HG02678 (cell line): ENCODE data around the gene WDR1.
A peak's percentile ranks its signal among the peaks of the same experiment; 100 is the strongest.

ENCODE experiments used
- ATAC-seq: cut with Tn5 transposase; IDR thresholded peaks from one replicate; pipeline ENCODE4 v1.9.1; 2021; ENCODE audit warnings: mild to moderate bottlenecking, moderate library complexity; ENCODE audit not compliant: unreplicated experiment

WDR1 gene

DNA sequence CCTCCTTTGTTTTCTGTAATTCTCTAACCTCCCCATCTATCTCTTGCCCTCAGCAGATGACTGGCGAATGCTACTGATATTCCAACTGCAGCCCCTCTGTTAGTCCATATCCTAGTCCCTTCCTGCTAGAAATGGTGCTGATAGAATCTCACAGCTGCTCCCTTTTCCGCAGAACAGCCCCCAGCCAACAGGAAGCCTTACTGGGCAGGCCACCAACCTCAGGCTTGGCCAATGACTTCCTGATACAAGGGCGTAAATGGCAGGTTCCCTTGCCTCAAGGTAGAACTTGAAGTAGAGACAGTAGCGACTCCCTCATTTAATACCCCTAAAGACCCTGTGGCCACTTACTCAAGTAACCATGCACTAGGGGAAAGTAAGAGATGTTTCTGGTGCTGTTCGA lies 68.6 kb downstream of the WDR1 start:
- no peak for ATAC-seq

DNA sequence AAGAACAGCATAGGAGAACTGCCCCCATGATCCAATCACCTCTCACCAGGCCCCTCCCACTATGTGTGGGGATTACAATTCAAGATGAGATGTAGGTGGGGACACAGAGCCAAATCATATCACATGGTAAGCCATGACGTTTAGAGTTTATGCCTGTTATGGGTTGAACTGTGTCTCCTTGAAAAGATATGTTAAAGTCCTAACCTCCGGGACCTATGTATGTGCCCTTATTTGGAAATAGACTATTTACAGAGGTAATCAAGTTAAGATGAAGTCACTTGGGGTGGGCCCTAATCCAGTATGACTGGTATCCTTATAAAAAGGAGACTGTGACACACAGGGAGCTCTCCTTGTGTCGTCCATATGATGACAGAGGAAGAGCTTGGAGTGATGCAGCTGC lies 70.1 kb downstream of the WDR1 start:
- no peak for ATAC-seq

DNA sequence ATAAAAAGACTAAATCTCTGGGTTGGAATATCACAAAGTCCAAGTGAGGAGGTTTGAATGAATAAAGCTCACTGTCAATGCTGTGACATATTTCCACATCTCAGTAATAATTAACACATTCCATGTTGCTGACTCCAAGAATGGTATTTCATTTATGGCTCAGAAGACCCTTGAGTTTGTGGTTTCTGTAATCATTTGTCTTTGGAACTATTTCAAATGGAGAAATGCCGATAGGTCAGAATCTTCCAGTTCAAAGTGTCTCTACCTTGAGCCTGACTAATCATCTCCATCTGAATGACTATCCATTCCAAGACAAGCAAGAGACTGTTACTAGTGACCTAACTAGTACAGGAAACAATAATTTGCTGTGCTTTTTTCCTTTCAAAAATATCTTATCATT lies 71.1 kb downstream of the WDR1 start:
- ATAC-seq, result no peak

- no peak for ATAC-seq
Observed at GRCh38 chr4:10041036-10041435, 75.6 kb downstream of the WDR1 start.

DNA sequence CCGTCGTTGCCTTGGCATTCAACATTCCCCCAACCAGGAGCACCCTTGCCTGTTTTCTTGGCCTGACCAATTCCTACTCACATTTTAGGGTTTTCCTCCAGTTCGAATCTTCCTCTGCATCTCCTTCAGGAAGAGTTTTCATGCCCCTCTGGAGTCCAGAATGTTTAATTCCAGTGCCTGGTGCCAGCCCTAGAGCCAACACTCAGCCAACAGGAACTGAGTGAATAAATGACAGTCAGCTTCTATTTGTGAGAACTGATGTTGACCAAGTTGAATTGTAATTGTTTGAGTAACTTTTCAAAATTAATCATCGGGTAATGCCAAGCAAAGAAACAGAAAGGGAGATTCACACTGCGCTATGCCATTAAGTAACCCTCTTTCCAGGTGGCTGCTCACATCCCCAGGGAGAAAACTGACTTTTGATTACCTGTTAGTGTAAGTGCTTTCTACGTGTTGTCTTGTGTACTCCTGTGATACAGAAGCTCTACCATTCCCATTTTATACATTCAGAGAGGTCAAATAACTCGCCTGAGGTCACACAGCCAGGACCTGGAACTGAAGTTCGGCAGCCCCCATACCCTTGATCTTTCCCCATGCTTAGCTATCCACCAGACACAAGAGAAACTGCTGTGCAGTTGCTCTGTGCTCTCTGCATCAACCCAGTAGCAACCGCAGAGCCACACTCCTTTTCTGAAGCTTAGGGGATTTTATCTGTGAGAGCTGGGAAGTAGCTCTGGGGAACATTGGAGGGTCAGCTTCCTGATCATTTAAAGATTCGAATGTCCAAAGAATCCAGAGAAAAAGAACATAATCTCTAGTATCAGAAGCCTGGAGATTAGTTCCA lies 76.3 kb downstream of the WDR1 start:
- no peak for ATAC-seq

DNA sequence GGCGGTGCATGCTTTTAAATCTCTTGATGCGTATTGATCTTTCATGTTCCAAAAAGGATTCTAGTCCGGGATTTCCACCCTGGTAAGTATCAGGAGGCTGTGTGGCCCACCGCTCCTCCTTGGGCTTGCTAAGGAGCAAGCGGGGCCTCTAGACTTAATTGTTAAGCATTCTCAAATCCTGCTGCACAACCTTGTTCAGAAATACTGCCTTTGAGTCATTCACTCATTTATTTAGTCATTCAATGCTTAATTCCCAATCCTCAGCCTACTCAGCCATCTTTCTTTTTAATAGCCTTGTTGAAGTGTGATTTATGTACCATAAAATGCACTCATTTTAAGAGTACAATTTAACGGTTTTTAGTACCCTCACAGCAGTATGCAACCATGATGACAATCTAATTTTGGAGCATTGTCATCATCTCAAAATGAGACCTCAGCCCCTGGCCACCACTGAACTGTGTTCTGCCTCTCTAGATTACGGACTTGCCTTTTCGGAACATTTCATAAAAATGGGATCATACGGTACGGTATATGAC lies 79.7 kb downstream of the WDR1 start:
- ATAC-seq, result no peak

GRCh38 chr4:10035130-10035529 lies 81.5 kb downstream of the WDR1 start:
- no peak for ATAC-seq

DNA sequence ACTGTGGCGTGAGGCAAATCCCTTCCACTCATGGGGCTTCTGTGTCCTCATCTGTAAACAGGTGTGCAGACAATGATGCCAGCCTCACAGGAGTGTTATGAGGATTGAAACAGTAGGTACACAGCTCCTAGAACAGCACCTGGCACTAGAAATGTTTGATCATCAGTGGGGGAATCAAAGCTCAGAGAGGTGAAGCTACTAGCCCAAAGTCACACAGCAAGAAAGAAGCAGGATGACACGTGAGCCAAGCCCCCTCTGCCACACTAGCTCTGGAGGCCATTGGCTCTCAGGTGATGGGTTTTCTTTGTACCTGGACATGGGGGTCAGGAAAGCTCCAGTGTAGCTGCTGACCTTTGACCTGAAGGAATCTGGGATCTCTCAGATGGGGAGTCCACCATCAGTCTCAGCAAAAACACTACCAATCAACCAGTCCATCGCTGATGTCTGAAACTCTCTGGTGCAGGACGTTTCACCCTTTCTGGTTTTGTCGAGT lies 81.9 kb downstream of the WDR1 start:
- ATAC-seq, result no peak

- ATAC-seq, result no peak
Observed at GRCh38 chr4:10034136-10034535, 82.5 kb downstream of the WDR1 start.

DNA sequence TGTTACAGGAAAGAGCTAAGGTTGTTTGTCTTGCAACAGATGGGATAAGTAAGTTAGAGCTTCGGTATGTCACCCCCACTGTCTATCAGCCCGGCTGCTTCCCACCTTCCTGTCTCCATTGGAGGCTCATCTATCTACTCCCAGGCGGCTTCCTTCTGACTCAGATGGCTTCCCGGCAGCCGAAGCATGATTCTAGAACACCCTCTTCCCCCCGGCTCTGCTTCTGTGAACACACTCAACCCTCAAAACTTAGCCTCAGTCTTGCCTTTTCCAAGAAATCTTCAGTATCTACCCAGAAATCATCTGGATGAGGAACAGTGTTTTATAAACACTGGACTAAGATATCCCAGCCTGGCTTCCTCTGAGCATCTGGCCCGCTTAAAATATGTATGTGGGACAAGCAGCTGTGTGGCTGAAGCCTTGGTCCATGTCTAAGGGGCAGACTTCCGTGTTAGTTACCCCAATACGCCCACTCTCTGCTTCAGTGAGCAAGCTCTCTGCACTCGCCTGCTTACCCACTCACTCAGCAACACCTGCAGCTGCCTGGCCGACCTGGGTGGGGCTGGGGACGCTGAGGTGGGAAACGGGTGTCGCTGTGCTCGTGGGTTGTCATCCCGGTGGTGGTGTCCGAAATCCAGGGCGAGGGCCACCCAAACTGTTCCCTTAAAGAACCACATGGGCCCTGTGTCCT lies 83.3 kb downstream of the WDR1 start:
- ATAC-seq, result peak; percentile 76

GRCh38 chr4:10032625-10033024 lies 84.0 kb downstream of the WDR1 start:
- no peak for ATAC-seq

DNA sequence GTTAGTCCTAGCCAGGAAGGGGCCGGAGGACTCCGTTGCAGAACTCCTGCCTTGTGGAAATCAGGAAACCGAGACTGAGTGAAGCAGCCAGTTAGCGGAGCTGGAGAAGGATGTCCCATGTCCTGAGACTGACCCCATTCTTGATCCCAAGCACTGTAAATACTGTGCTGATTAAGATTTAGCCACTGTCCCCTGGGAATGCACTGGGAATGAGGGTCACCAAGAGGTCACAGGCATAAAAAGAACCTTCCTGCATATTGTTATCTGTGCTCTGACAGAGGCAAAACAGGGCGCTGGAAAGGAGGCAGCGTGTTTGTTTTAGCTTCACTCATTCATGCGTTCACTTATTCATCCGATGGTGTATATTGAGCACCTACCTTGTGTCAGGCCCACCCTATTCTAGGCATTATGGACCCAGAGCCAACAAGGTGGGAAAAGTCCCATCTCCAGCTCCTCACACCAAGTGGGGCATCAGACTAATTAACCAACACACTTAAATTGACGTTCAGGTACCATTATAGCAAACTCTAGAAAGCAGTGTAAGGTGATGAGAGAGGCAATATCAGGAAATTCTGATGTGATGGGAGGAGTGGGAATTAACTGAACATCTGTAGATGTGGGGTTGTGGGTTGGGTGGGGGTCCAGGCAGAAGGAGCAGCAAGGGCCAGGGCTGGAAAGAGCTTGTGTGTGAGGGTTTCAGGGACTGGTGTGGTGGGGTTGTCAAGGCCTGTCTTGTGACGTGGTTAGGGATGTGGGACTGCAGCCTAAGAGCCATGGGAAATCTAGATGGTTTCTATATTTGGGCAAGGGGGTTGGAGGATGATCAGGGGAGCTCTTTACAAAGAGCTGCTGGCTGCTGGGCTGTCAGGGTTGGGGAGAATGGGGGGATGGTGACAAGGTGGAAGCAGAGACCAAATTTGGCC lies 84.7 kb downstream of the WDR1 start:
- no peak for ATAC-seq

DNA sequence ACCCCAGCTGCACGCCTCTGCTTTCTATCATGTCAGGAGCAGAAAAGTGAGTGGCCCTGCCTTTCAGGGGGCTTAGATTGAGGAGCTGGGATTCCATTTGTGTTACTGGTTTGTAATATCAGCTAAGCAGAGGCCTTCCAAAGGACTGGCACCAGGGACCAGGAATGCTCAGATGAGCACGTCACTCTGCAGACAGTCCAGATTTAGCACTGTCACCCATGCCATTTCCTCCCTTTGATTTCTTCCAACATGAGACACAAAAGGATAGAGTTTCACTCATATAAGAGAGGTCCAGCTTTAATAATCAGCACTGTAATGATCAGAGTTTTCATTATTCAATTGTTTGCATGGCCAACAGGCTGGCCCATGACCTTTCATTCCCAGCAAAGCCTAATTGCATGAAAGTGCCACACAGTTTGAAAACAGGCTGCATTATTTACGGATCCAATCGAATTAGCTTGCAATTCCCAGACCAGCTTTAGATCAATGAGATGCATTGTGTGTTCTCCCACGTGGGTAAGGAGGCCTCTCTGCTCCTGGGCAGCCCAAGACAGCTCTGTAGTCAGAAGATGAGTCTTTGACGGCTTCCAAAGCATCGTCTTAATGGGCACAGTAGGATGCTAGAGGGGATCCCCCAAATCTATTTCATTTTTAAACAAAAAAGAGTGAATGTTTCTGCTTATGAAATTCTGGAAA lies 85.5 kb downstream of the WDR1 start:
- ATAC-seq, result no peak

- no peak for ATAC-seq
Observed at GRCh38 chr4:10029403-10029802, 87.2 kb downstream of the WDR1 start.

DNA sequence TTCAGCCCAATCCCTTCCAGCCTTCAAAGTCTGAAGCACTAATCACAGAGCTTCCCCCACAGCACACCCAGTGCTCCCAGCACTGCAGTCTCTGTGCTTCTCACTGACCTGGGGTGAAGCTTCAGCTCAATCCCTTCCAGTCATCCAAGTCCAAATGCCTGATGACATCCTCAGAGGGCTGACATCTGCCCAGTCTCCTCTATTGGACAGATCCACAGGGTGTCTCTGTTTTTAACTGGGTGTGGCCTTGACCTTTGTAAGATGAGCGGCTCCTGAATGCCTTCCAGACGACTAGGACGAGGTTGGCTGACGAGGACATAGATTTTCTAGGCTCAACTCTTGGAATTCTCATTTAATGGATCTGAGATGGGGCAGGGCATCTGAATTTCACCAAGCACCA lies 87.7 kb downstream of the WDR1 start:
- no peak for ATAC-seq

GRCh38 chr4:10026485-10026884 lies 90.1 kb downstream of the WDR1 start:
- no peak for ATAC-seq

- no peak for ATAC-seq
Observed at GRCh38 chr4:10025230-10025806, 91.3 kb downstream of the WDR1 start.
